ENCODE data around the gene TNS1.
A peak's percentile ranks its signal among the peaks of the same experiment; 100 is the strongest.

The TNS1 gene

DNA sequence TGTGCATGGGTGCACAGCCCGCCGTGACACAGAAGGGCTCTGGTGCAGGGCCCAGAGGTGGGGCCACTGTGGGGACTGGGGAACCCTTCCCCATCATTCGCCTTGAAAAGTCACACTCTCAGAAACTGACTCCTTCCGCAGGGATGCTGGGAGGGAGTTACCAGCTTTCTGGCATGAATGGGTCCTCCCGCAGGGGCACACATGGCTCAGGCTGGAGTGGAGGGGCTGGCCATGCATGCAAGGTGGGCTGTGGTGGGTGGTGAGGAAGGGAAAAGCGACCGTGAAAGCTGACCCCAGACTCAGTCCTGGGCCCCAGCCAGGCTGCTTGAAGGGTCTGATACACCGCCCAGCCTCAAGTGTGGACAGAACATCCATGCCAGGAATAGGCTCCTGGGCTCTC lies 201.1 kb downstream of the TNS1 start:
- FAIRE-seq (no peak), DNase-seq (ENCODE audit: low spot score) (no peak)

DNA sequence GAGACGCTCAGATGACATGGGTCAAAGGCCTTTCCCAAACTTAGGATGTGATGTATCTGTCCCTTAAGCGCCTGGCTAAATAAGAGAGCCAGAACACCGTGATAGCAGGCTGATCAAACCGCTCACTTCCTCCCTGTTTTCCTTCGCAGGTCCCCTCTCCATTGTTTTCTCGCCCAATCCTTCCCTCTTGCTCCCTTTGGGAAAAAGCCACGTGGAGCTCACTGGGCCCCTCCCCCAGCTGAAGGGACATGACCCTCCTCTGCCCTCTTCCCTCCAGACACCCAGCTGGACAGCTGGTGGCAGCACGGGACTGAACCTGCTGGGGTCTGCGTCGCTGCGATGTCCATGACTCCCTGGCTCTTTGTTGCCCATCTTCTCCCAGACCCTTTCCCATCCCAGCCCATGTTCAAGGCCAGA lies 201.7 kb downstream of the TNS1 start:
- DNase-seq (ENCODE audit: low spot score) (no peak), FAIRE-seq (no peak)

DNA sequence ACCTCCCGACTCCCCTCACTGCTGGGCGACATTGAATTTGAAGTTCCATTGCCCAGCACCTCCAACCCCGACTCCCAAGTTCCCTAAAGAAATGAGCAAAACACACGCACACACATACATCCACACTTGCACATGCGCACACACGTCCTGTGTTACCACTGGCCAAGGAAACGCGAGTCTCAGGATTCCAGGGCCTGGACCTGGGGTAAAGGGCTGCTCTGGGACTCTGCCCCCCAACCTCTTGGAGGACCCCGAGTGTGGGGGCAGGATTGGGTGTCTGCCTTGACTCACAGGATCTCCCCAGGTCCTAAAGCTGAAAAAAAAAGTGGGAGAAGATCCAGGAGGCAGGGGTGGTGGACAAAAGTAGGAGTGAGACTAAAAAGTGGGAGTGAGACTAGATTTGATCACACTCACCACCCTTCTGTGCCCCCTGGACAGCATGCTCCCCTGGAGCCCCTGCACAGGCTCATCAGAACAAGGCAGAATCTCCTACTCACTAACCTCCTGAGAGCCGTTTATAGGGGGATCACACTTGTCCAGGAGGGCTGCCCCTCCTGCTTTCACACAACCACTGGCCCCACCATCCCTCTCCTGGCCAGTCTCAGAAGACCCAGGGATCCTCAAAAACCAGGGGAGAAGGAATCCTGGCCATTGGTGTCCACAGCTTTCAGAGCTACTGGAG lies 202.2 kb downstream of the TNS1 start:
- no peak for DNase-seq (ENCODE audit: low spot score)
- FAIRE-seq, result no peak

DNA sequence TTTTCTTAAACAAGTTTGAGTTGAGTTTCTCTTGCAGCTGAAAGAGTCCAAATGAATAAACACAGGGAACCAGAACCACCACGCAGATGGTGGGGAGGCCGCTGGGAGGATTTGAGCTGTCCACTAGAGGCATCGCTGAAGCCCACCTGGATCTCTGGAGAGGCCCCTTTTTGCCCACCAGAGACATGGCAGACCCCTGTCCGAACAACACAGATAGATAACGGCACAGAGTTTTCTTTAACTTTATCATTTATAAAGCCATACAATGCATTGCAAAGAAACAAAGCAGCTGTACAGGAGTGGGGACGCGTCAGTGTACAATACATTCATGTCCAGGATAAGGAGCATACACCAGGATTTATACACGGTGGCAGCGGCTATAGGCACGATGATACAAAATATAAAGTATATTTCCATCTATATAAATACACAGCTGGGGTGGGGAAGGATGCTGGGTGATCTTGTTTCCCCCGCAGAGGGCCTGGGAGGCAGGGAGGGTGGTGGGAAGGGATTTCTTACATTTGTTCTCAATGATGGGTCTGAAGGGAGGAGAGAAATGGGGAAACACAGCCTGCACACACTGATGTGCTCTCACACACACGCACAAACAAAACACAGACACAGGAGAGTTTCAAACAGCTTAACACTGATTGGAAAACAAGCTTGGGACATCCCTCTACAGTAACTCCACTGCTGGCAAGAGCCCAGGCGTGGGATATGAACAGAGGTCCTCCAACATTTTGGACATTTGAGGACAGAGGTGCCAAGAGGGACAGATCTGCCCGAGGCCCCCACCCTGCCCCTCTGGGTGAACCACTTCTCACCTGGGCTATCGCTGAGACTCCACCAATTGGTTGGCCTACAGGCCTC lies 203.0 kb downstream of the TNS1 start:
- no peak for DNase-seq (ENCODE audit: low spot score)
- FAIRE-seq, result no peak

DNA sequence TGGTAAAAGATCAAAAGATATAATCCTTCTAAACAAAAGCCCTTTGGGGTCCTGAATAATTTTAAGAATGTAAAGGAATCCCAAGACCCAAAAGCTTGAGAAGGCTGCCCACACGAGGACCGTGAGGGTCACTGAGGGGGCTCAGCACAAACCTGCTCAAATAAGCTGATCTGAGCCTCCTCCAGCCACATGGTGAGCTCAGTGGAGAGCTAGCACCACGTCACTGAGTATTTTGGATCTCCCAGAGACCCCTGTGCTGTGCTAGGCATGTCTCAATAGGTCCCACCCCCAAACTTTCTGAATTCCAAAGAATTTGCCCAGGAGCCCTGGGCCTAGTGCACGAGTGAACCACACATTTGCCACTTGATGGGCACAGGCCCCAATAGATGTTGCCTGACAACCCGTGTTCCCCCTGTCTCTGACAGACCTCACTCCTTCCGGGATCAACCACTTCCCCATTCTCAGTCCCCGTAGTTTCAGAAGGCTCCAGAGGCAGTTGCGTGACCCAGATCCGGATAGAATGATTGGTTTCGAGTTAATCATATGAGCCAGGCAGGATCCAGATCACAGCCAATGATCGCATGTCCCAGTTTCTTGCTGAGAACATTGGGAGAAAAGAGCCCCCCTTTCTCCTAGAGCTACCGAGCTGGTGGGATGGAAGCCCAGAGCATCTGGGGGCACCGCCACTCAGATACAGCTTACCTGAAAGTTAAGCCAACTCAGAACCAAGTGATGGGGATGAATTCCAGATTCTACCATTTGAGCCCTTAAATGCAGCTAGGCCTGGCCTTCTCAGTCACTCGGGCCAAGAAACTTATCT lies 203.8 kb downstream of the TNS1 start:
- FAIRE-seq (no peak), DNase-seq (ENCODE audit: low spot score) (no peak)

DNA sequence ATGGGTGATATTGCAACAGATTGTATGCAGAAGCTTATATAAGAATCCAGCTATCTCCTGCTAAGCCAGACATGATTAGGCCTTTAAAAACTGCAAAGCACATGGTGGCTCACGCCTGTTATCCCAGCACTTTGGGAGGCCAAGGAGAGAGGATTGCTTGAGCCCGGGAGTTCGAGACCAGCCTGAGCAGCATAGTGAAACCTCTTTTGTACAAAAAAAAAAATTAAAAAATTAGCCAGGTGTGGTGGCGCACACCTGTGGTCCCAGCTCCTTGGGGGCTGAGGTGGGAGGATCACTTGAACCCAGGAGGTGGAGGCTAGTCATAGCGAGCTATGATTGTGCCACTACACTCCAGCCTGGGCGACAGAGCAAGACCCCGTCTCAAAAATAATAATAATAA lies 204.6 kb downstream of the TNS1 start:
- FAIRE-seq, result no peak
- DNase-seq (ENCODE audit: low spot score), result no peak

DNA sequence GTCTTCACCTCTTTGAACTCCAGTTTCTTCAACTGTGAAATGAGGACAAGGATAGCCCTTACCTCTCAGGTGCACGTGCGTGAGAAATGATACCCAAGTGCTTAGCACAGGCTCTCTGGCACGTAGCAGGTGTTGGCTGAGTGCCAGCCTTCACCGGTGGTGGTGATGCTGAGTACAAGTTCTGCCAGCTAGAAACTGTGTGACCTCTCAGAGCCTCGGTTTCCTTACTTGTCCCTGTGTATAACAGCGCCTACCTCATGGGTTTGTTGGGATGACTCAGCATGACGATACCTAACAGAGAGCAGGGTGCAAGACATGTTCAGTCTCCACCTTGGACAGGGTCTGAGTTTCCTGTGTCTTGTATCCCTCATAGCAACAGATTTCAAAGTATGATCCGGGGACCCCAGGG lies 205.1 kb downstream of the TNS1 start:
- DNase-seq (ENCODE audit: low spot score), result no peak
- no peak for FAIRE-seq

DNA sequence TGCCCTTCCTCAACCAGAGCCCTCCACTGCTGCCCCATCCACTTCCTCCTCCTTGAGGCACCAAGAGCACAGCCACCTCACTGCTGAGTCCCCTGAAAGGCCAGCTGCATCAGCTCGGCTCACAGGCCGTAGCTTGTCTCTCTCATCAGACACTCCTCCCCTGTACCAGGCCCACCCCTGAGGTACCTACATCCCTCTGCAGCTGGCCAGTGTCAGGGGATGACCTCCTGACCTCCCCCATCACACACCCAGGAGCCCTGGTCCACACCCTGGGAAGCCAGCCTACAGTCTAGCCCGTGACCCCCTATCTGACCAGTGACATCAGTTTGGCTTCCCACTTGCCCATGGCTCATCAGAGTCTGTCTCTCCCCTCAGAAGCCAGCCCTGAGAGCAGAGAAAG lies 205.6 kb downstream of the TNS1 start:
- DNase-seq (ENCODE audit: low spot score) (no peak), FAIRE-seq (no peak)

DNA sequence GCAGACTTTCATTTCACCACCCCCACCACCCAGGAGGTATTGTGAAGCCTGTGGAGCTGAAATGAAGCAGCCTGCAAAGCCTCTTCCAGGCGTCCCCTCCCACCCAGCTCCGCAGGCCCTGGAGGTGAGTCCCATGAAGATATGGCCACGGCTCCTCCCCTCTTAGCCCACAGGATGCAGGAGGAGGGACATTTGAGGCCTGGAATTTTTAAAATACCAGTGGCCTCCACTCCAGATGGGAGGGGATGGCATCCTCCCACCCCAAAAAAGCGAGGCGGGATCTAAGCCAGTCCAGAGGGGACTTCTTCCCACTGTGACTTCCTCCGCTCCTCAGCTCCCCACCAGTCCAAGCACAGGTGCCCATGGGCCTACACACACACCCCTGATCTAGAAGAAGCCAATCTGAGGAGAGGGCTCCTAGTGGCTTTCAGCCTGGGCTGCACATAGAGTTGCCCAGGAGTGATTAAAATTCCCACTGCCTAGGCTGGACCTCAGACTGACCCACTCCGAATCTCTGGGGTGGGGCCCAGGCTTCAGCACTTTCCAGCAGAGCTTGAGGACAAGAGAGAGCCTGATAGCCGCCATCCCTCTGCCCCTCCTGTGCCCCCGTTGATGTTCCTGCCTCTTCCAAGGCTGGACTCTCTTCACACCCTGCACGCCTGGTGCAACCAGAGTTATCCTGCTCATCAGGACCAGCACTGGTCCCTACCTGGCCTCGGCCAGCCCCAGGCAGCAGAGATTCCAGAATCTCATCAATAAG lies 206.9 kb downstream of the TNS1 start:
- no peak for FAIRE-seq
- no peak for DNase-seq (ENCODE audit: low spot score)

DNA sequence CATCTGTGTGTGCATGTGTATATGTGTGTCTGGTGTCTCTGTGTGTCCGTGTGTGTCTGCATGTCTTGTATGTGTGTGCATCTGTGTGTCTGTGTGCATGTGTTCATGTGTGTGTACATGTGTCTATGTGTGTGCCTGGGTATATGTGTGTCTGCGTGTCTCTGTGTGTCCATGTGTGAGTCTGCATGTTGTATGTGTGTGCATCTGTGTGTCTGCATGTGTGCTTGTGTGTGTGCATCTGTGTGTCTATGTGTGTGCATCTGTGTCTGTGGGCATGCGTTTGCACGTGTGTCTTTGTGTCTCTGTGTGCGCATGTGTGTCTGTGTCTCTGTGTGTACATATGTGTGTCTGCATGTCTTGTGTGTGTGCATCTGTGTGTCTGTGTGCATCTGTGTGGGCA lies 207.7 kb downstream of the TNS1 start:
- peak; percentile 91 for FAIRE-seq
- no peak for DNase-seq (ENCODE audit: low spot score)

DNA sequence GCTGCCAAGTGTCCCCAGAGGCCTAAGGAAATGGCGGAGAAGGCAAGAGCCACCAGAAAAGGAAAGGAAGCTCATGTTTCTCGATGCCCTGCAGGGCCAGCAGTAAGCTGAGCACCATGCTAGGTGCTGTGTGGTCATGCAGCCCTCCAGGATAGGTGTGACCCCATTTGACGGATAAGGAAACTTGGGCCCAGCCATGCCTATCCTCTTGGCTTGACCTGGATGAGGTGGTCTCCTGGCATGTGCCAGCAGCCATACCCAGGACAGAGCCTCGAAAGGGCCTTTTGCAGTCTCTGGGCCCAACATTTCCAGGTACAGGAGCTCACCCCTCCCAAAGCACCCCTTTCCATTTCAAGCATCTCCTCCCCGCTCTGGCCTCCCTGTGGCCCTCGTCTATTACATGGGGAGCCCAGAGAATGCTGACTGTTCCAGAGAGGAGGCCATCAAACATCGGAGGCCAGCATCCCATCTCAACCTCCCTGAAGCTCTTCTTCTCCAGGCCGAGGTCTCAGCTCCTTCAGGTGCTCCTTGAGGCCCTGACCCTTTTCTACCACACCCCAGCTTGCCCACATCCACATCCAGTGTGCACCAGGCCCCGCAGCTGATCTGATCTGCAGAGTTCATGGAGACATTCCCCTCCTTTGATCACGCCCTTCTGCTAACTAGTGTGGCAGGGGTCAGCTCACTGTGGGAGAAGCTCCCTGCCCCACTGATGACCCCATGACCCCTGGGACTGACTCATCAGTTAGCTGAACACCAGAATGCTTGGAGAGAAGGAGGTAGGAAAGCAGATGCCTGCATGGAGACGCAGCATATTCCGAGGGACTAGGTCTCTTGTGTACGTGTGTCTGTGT lies 208.4 kb downstream of the TNS1 start:
- no peak for DNase-seq (ENCODE audit: low spot score)
- no peak for FAIRE-seq

DNA sequence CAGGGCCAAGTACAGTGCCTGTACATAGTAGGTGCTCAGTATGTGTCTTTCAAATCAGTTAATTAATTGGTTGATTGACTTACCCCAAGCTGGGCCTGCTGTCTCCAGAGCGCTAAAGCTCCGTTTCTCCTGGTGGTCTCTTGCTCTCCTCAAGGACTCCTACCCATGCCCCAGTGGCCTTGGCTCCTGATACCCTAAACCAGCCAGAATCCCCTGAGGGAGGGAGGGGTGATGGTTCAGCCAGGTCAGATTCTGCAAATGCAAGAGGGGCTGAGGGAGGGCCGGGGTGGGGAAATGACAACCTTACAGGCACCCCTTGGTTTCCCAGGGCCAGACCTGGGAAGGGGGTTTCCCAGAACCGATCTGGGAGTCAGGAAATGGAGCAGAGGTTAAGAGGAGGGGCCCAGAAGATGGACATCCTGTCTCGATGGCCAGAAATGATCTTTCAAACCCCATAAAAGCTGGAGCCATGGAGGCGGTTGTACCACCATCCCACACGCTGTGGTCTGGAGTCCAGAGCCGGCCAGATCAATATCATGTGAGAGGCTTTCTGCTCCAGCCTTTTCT lies 209.1 kb downstream of the TNS1 start:
- no peak for DNase-seq (ENCODE audit: low spot score)
- no peak for FAIRE-seq

DNA sequence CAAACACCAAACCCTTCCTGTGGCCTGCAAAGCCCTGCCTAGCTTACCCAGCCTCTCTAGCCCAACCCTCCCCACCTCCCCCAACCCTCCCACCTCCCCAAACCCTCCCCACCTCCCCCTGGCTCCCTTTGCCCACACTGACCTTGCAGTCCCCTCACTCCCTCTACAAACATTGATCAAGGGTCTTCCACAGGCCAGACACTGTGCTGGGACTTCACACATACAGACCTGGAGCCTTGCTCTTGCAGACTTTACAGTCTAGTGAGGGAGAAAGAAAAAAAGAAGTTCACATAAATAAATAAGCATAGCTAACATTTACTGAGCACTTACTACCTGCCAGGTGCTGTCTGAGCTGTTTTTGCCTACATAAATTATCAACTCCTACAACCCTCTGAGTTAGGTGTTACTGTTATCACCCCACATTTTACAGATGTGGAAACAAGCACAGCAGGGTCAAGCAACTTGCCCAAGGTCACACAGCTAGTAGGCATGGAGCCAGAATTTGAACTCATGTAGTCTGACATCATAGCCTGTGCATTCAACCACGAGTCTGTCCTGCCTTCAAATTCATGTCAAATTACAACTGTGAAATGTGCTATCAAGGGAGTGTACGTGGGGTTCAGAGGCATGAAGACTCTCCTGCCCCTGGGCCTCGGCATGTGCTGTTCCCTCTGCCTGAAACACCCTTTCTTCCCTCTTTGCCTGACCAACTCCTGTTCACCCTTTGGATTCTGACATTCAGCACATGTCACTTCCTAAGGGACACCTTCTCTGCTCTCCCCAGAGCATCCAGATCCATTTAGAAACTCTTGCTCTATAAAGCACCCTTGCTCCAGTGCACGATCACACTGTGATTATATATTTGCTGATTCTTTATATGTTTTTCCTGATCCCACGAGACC lies 209.9 kb downstream of the TNS1 start:
- DNase-seq (ENCODE audit: low spot score) (no peak), FAIRE-seq (no peak)

DNA sequence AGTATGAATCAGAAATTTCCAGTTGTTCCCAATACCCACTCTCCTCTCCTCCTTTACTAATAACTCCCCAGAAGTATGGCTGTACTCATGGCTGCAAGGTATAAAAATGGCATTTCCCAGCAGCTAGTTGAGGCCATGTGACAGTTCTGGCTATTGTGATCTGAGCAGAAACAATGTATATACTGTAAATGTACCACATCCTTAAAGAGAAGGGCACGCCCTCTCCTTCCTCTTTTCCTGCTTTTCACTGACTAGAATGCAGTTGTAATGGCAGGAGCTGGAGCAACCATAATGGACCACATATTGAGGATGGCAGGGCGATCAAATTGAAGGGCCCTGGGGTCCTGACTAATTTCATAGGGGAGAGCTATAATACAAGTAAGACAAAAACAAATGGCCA lies 211.2 kb downstream of the TNS1 start:
- FAIRE-seq (no peak), DNase-seq (ENCODE audit: low spot score) (no peak)

DNA sequence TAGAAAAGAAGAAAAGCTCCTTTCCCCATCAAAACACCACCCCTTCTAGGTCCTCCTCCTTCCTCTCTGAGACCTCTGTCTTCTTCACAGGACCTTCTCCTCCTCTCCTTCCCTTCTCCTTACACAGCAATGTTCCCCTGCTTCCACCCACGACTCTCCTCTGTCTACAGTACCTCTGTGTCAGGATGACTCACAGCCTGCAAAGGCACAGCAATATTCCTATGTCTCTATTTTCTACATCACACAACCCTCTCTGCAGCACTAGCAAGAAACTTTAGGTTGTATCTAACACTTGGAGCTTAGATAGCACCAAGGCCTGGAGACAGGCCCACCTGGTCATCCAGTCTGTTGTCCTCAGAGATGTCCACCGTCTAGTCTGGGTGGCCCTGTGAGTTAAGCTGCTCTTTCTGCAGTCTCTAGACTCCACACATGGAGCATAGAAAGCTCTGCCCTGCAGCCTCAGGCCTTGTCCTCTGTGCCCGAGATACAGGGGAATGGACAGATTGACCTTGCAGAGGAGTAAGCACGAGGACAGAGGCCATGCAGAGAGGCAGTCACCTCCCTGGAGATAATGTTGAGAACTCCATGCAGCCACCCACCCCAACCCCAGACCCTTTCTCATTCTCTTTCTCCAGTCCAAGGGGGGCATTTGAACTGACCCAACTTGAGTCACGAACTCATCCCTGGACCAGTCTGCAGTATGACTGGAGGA lies 212.0 kb downstream of the TNS1 start:
- DNase-seq (ENCODE audit: low spot score) (peak; percentile 43), FAIRE-seq (no peak)

DNA sequence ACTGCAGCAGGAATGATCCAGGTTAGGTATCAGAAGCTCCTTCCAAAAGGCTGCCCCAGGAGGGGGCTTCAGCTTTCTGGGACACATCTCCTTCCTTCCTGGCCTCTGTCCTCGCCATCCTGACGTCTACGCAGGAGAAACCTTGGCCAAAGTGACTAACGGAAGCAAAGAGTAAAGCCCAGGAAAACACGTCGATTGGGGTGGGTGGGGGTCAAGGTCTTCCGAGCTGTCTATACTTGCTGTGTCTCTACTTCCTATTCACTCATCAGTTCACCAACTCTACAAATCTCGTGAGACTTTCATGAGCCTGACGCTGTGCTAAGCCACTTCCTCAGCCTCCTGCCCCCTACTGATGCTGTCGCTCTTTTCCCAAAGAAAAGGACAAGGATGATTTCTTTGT lies 212.6 kb downstream of the TNS1 start:
- FAIRE-seq (no peak), DNase-seq (ENCODE audit: low spot score) (no peak)

DNA sequence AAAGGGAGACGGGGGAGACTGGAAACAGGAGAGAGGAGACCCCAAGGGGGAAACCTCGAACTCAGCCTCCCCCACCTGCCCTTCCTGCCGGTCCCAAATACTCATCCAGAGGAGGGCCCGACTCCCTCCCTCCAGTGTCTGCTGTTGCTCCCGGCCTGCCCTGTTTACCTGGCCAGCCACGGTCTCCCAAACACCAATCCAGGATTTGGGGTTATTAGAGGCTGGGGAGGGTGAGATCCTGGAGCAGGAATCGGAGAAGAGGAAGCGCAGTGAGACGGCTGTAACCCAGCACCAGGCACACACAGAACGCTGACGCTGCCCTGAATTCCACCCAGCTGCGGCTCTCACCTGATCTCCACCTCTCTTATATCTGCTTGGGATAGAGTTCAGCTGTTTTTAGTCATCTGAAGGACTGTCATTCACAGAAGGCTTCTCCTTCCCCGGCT lies 213.0 kb downstream of the TNS1 start:
- no peak for DNase-seq (ENCODE audit: low spot score)
- no peak for FAIRE-seq

DNA sequence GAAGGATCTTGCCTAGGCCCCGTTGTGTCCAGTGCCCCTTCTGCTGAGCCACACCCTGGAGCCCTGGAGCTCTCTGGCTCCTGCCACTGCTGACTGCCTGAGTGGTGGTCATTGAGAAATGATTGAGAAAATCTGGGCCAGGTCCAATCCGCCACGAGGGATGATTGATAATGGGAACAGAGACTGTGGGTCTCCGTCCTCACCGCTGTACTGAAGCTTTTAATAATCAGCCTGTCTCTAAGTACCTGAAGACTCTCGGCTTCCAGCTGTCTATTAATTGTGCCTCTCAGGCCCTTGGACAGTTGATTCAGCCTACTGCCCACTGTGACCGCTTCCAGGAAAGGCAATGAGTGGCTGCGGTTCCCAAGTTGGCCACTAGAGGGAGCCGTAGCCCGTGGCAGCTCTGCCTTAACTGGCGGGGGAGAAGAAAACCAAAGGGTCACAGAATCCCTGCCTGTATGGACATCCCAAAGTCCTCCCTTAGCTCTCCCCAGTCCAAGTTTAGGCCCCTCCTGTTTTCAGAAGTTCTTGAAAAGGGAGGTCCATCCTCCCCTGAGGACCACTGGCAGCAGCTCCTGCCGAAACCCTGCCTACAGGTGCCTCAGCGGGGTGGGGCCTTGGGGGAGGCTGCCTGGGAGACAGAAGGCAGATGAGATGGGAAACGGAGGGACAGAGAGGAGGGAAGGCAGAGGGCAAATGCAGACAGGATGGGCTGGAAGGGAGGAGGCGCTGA lies 213.6 kb downstream of the TNS1 start:
- peak; percentile 75 for DNase-seq (ENCODE audit: low spot score)
- FAIRE-seq, result no peak

Measured in urothelium cell line (cell line).